Activated naive CD4-positive, alpha-beta T cell treated with anti-CD3 and anti-CD28 coated beads, Interleukin-2, amount 10 ng/mL, durations not matched to agents 7 days and 5 days (primary cell): ENCODE measurements around the gene TEX53.

ENCODE experiments used
- CTCF ChIA-PET: fragments of 350-600 bp; sonication (Branson Sonifier 250); formaldehyde crosslinking; loops from one replicate; lab custom pipeline; 2021; ENCODE audit warnings: antibody characterized with exemption; lab: Charles Lee
- DNase-seq: peaks from one replicate; pipeline ENCODE4 v3.0.0-alpha.2; 2020
- H3K27ac Mint-ChIP-seq: one replicate; pipeline ENCODE4 v1.8.0; 2021; ENCODE audit warnings: mild to moderate bottlenecking, moderate library complexity, mixed read lengths
- H3K27me3 Mint-ChIP-seq: one replicate; pipeline ENCODE4 v1.8.0; 2021; ENCODE audit warnings: mild to moderate bottlenecking, mixed read lengths
- H3K36me3 Mint-ChIP-seq: one replicate; pipeline ENCODE4 v1.8.0; 2021; ENCODE audit warnings: mixed read lengths
- H3K4me1 Mint-ChIP-seq: one replicate; pipeline ENCODE4 v1.8.0; 2021; ENCODE audit warnings: mixed read lengths
- H3K4me3 Mint-ChIP-seq: one replicate; pipeline ENCODE4 v1.8.0; 2021; ENCODE audit warnings: mild to moderate bottlenecking, moderate library complexity, mixed read lengths
- H3K9me3 Mint-ChIP-seq: one replicate; pipeline ENCODE4 v1.8.0; 2021; ENCODE audit warnings: mixed read lengths

The TEX53 gene

DNA sequence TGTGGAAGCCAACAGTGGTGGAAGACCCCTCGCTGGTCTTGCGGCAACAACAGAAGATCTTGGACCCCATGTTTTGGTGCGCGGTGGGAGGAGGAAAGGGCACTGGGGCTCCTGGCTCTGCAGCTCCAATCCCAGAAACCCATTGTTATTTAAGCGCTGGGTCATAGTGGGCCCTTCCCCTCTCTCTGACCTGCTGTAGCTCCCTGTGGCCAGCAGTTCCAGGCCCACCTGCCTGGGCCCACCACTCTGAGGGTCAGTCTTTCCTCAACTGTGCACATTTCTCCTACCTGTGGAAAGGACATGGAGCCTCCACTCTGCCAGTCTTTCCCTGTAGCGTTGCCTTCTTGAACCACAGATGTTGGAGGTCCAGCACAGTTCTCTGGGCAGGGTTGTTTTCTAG is at the start of gene TEX53:
Gene TEX53, minus strand, starts transcription at position 101 of the 400 bp plus-strand sequence. Its CDS starts 31 bp downstream, at position 70.
- H3K4me1 Mint-ChIP-seq, result peaks cover 17% of the 10 kb centered on the region
- CTCF ChIA-PET, result no interaction called here
- no peaks in the 10 kb centered on the region for H3K36me3 Mint-ChIP-seq
- H3K27me3 Mint-ChIP-seq, result peaks cover 12% of the 10 kb centered on the region
- no peak within 1 kb of the TSS for H3K27ac Mint-ChIP-seq
- DNase-seq, result no peak
- no peak within 1 kb of the TSS for H3K4me3 Mint-ChIP-seq
- no peaks in the 10 kb centered on the region for H3K9me3 Mint-ChIP-seq

DNA sequence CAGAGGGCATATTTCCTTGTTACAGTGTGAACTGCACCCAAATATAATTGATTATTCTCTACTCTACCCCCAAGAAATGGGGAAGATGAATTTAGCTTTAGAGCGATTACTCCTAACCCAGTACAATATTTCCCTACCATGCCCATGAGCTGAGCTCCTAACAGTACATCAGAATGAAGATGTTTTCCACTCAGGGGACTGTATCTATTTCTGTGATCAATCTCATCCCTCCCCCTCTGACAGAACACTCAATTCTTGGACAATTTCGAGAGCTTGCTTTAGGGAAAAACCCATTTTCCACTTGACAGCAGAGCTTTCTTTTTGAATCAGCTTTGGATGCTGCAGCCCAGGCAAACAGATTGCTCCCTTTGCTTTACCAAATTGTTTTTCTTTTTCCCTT is 49.1 kb upstream of the TEX53 start:
- Mint-ChIP-seq H3K27ac (no peak overlapping the region), H3K4me1 (peaks cover 62% of the 10 kb centered on the region), H3K9me3 (peaks cover 9% of the 10 kb centered on the region), H3K36me3 (peaks cover 29% of the 10 kb centered on the region), H3K4me3 (no peak overlapping the region), H3K27me3 (peaks cover 5% of the 10 kb centered on the region)
- DNase-seq, result no peak
- CTCF ChIA-PET, result interaction anchor here (1.0 to 2.7 kb wide), 6 partner anchors 9 to 31 kb away, joined by 3 to 12 read pairs (median 4); no protein-coding TSS in a partner anchor

DNA sequence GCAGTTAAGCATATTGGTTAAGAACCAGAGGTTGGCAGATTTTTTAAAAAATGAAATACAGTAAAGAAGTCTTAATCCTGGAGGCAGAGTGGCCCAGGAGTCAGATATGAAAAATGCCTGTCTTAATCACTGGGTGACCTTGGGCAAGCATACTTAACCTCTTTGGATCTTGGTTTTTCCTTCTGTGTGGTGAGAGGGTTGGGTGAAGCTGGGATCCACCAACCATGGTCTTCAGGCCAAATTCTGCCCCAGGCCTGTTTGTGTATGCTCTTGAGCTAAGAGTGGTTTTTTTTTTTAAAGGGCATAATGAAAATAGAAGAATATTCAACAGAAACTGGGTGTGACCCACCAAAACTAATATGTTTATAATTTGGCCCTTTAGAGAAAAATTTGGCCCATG is 44.4 kb upstream of the TEX53 start:
- no peak overlapping the region for H3K4me3 Mint-ChIP-seq
- CTCF ChIA-PET, result no interaction called here
- H3K36me3 Mint-ChIP-seq, result peaks cover 39% of the 10 kb centered on the region
- peaks cover 13% of the 10 kb centered on the region for H3K9me3 Mint-ChIP-seq
- no peak overlapping the region for H3K27ac Mint-ChIP-seq
- peaks cover 57% of the 10 kb centered on the region for H3K4me1 Mint-ChIP-seq
- DNase-seq, result no peak
- peaks cover 5% of the 10 kb centered on the region for H3K27me3 Mint-ChIP-seq

DNA sequence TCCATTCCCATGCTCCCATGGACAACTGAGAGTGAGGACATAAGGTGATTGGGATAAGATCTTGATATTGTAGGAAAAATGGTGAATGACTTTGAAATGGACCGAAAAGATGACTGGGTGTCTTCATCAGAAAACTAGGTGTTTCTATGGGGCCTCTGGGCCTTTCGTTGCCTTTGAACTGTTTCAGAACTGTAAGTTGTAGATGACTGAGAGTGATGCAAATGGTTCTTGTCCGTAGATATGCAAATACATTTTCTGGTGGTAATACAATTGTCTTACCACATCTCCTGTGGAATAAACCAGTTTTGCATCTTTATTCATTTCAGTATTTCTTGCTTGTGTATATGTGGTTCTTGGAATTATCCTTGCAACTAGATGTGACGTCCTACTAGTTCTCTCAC is 40.3 kb upstream of the TEX53 start:
- no peak for DNase-seq
- peak overlapping the region; percentile 0 for H3K4me3 Mint-ChIP-seq
- peaks cover 82% of the 10 kb centered on the region for H3K4me1 Mint-ChIP-seq
- H3K36me3 Mint-ChIP-seq, result peaks cover 45% of the 10 kb centered on the region
- no peaks in the 10 kb centered on the region for H3K27me3 Mint-ChIP-seq
- CTCF ChIA-PET, result interaction anchor here (1.0 to 9.0 kb wide), 6 partner anchors 9 to 292 kb away, joined by 3 to 59 read pairs (median 4); partner anchors contain the start of gene TEX48
- peak overlapping the region; percentile 100 for H3K27ac Mint-ChIP-seq
- peaks cover 15% of the 10 kb centered on the region for H3K9me3 Mint-ChIP-seq

DNA sequence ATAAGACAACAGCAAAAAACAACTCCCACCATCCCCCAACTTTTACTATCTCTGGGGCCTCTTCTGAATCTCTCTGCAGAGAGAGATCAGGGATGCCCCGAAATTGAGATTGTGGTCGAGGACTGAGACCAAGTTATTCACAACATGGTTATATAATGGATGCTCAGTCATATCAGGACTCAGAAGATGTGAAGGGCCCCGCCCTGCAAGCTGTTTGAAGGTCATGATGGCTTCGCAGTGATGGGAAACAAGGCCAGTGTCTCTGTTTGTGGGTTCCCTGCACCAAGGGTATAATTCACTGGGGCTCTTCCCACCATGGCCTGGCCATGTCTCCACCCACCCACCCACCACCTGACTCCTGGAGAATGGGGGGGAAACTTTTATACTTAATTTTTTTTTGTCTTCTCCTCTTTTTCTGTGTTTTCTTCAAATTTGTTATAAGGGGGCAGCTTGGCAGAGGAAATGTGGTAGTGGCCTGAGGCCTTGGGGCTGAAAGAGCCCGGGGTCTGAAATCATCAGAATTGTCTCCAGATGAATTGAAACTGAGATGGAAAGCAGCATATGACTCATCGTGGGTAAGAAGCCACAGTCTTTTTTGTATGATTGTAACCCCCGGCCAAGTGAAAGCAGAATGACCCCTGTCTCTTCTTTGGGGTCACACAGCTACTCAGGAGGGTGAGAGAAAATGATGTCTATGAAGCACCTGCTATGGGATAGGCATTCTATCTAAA is 39.4 kb upstream of the TEX53 start:
- CTCF ChIA-PET, result interaction anchor here (0.7 to 9.0 kb wide), 6 partner anchors 10 to 232 kb away, joined by 3 to 59 read pairs (median 4); partner anchors contain the start of gene TEX48
- Mint-ChIP-seq H3K27ac (peak overlapping the region; percentile 100), H3K36me3 (peaks cover 46% of the 10 kb centered on the region), H3K4me3 (peak overlapping the region; percentile 45), H3K9me3 (peaks cover 15% of the 10 kb centered on the region), H3K4me1 (peaks cover 90% of the 10 kb centered on the region), H3K27me3 (no peaks in the 10 kb centered on the region)
- DNase-seq, result peak; percentile 82

DNA sequence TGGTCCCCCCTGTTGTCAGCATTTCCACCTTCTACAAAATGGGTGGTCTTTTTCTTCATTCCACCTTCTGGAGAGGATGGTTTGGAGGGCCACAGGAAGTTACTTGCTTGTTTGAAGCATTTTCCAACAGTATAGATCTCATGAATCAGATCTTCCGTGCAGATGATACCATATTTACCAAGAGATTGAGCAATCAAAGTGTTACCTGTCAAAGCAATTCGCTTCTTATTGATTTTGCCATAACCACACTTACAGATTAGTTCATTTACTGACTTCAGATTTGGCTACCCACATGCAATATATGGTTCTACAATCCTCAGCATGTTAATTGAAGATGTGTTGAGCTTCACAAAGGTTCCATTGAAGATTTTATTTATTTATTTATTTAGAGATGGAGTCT is 38.3 kb upstream of the TEX53 start:
- H3K36me3 Mint-ChIP-seq, result peaks cover 39% of the 10 kb centered on the region
- DNase-seq, result no peak
- peaks cover 93% of the 10 kb centered on the region for H3K4me1 Mint-ChIP-seq
- no peak overlapping the region for H3K4me3 Mint-ChIP-seq
- H3K9me3 Mint-ChIP-seq, result peaks cover 15% of the 10 kb centered on the region
- H3K27me3 Mint-ChIP-seq, result no peaks in the 10 kb centered on the region
- H3K27ac Mint-ChIP-seq, result peak overlapping the region; percentile 100
- CTCF ChIA-PET, result interaction anchor here (0.7 to 9.0 kb wide), 4 partner anchors 14 to 233 kb away, joined by 3 to 59 read pairs (median 6); partner anchors contain the start of gene TEX48

DNA sequence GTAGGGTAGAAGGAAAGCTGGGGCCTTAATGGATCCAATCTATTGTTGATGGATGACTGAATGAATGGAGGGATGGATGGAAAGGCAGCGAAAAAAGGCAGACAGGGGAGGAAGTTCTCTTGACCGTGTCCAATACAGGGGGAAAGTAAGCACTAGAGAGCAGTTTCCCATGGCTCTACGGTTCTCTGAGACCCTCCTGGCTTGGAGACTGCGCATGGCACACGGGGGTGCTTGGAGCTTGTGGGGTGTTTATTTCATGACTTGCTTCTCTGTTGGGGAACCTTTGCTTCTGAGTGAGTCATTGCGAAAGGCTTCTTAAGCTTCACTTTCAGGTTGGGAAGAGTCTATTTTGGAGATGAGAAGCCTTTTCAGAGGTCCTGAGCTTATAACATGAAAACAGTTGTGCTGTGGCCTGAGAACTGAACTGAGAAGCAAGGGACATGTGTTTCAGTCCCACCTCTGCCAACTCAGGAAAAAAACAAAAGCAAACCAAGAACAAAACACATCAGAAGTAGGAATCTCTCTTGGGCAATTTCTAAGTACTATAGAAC is 37.2 kb upstream of the TEX53 start:
- Mint-ChIP-seq H3K27me3 (no peaks in the 10 kb centered on the region), H3K9me3 (peaks cover 18% of the 10 kb centered on the region), H3K4me3 (no peak overlapping the region), H3K27ac (peak overlapping the region; percentile 92), H3K4me1 (peaks cover 96% of the 10 kb centered on the region), H3K36me3 (peaks cover 36% of the 10 kb centered on the region)
- CTCF ChIA-PET, result interaction anchor here (0.9 to 9.0 kb wide), 6 partner anchors 10 to 234 kb away, joined by 3 to 59 read pairs (median 4); partner anchors contain the start of gene TEX48
- peak; percentile 46 for DNase-seq

DNA sequence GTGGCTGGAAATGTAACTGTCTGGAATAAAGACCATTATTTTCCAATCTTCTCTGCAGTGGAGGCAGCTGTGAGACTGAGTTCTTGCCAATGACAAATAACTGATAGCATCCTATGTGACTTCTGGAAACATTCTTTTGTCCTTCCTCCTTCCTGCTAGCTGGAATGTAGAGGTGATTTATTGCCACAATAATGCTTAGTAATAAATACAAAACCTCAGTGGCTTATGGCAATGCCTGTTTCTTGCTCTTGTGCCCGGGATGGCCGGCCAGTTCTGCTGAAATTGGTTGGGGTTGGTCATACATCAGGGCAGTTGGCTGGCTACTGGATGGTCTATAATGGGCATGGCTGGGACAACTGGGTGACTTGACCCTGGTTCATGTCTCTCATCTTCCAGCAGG is 36.5 kb upstream of the TEX53 start:
- H3K36me3 Mint-ChIP-seq, result peaks cover 33% of the 10 kb centered on the region

DNA sequence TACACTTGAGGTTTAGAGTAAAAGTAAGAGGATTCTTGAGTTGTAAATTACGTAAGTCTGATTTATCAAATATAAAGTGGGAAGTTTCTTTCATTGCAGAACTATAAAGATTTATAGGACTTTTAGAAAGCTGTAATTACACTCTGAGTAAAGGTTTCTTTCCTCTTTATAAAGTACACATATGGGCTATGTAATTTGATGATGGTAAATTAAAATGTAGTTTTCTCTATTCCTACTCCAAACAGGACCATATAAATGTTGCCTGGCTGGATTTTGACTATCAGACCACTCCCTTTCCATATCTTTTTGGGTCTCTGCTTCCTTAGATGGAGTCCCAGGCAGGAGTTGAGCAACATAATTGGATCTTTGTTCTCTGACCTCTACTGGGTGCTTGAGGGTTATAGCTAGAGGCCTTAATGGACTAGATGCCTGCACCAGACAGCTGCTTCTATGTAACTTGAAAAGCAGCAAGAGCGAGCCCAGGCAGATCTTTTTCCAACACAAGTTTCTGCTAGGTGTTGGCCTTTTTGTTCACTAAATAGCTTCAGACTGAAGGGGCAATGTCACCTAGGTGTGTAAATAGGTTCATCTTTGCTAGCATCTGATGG is 35.7 kb upstream of the TEX53 start:
- no peak for DNase-seq
- Mint-ChIP-seq H3K9me3 (peaks cover 17% of the 10 kb centered on the region), H3K4me3 (no peak overlapping the region), H3K36me3 (peaks cover 39% of the 10 kb centered on the region), H3K4me1 (peaks cover 98% of the 10 kb centered on the region), H3K27me3 (no peaks in the 10 kb centered on the region), H3K27ac (peak overlapping the region; percentile 96)
- CTCF ChIA-PET, result interaction anchor here (0.8 to 9.0 kb wide), 8 partner anchors 11 to 235 kb away, joined by 3 to 59 read pairs (median 6); partner anchors contain the start of gene TEX48

More for the DNA sequence above, 36.5 kb upstream of the TEX53 start:
- peak overlapping the region; percentile 92 for H3K27ac Mint-ChIP-seq
- no peak for DNase-seq
- H3K9me3 Mint-ChIP-seq, result peaks cover 16% of the 10 kb centered on the region
- CTCF ChIA-PET, result interaction anchor here (0.8 to 9.0 kb wide), 6 partner anchors 12 to 235 kb away, joined by 3 to 59 read pairs (median 4); partner anchors contain the start of gene TEX48
- H3K27me3 Mint-ChIP-seq, result no peaks in the 10 kb centered on the region
- H3K4me1 Mint-ChIP-seq, result peaks cover 96% of the 10 kb centered on the region
- no peak overlapping the region for H3K4me3 Mint-ChIP-seq

DNA sequence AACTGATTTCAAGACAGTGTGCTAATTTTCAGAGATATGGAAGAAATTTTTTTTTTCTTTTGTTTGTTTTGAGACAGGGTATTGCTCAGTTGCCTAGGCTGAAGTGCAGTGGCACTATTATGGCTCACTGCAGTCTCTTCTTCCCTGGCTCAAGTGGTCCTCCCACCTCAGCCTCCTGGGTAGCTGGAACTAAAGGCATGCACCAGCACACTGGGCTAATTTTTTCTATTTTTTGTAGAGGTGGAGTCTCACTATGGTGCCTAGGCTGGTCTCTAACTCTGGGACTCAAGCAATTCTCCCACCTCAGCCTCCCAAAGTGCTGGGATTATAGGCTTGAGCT is 34.3 kb upstream of the TEX53 start:
- no peak for DNase-seq
- Mint-ChIP-seq H3K36me3 (peaks cover 41% of the 10 kb centered on the region), H3K9me3 (peaks cover 18% of the 10 kb centered on the region), H3K27ac (peak overlapping the region; percentile 96), H3K4me3 (no peak overlapping the region), H3K27me3 (no peaks in the 10 kb centered on the region), H3K4me1 (peaks cover 97% of the 10 kb centered on the region)
- CTCF ChIA-PET, result interaction anchor here (0.9 to 9.0 kb wide), 8 partner anchors 10 to 237 kb away, joined by 3 to 59 read pairs (median 8); partner anchors contain the start of genes TEX48 and TNFSF8

DNA sequence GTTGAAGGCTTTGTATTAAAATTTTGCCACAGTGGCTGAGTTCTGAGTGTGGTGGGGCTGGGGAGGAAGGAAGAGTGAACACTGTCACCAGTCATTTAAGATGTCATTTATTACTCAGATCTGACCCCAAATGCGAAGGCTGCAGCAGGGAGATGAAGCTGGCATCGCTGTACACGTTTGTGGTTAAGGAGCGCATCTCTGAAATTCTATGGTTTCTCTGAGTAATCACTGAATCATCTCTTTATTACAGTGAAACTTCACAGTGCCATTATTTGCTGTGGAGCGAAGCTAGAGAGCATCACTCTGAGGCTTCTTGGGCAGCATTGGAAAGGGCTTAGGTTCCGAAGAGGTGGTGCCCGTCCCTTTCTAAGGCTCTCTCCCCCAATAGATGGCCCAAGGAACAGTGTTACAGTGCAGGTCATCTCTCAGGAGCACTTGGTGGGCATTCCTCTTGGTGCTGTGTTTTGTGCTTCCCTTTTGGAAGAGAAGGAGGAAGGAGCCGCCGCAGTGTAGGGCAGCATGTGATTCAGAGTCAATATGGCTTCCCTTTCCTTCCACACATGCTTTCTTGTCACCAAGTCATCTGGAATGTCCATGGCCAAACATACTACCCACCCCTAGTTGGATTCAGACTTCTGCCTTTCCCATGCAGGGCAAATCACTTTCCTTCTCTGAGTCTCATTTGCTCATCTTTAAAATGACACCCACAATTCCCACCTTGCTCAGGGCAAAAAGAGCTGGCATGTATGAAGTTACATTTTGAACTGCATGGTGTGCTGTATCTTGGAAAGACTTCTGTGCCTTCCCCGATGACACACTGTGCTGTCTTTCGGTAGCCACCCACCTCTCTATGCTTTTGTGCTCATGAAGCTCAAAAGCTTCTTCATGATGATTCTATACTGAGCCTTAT is 33.7 kb upstream of the TEX53 start:
- H3K9me3 Mint-ChIP-seq, result peaks cover 20% of the 10 kb centered on the region
- CTCF ChIA-PET, result interaction anchor here (0.7 to 9.0 kb wide), 16 partner anchors 9 to 299 kb away, joined by 3 to 59 read pairs (median 4); partner anchors contain the start of genes TEX48 and TNFSF8
- H3K27me3 Mint-ChIP-seq, result no peaks in the 10 kb centered on the region
- H3K4me3 Mint-ChIP-seq, result peak overlapping the region; percentile 42
- peaks cover 44% of the 10 kb centered on the region for H3K36me3 Mint-ChIP-seq
- H3K4me1 Mint-ChIP-seq, result peaks cover 97% of the 10 kb centered on the region
- peak; percentile 82 for DNase-seq
- peak overlapping the region; percentile 96 for H3K27ac Mint-ChIP-seq

DNA sequence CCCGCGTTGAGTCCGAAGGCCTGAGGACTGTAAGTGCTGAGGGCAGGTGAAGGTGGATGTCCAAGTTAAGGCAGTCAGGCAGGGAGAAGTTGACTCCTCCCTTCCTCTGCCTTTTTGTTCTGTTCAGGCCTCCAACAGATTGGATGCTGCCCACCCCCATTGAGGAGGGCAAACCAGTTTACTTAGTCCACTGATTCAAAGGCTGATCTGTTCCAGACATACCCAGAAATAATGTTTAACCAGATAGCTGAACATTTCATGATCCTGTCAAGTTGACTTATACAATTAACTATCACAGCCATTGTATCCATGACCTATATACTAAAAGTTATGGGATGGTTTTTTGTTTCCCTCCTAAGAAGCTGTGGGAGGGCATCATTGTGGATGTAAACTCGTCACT is 32.7 kb upstream of the TEX53 start:
- Mint-ChIP-seq H3K36me3 (peaks cover 47% of the 10 kb centered on the region), H3K4me3 (no peak overlapping the region), H3K27ac (peak overlapping the region; percentile 96), H3K9me3 (peaks cover 23% of the 10 kb centered on the region), H3K4me1 (peaks cover 99% of the 10 kb centered on the region), H3K27me3 (no peaks in the 10 kb centered on the region)
- no peak for DNase-seq
- CTCF ChIA-PET, result interaction anchor here (0.8 to 9.0 kb wide), 9 partner anchors 8 to 285 kb away, joined by 3 to 59 read pairs (median 8); partner anchors contain the start of genes TEX48 and TNFSF8

DNA sequence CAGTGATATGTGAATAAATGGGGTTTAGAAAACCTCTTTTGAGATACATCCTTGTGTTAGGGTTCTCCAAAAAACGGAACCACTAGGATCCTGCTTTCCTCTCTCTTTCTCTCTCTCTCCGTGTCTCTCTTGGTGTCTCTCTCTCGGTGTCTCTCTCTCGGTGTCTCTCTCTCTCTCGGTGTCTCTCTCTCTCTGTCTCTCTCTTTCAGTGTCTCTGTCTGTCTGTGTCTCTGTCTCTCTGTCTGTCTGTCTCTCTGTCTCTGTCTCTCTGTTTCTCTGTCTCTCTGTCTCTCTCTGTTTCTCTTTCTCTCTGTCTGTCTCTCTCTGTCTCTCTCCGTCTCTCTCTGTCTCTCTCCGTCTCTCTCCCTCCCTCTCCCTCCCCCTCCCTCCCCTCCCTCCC is 32.2 kb upstream of the TEX53 start:
- Mint-ChIP-seq H3K9me3 (peaks cover 23% of the 10 kb centered on the region), H3K27ac (peak overlapping the region; percentile 96), H3K4me1 (peaks cover 94% of the 10 kb centered on the region), H3K36me3 (peaks cover 46% of the 10 kb centered on the region), H3K27me3 (no peaks in the 10 kb centered on the region), H3K4me3 (no peak overlapping the region)
- DNase-seq, result no peak
- CTCF ChIA-PET, result interaction anchor here (1.3 to 9.0 kb wide), 8 partner anchors 8 to 300 kb away, joined by 3 to 59 read pairs (median 5); partner anchors contain the start of genes TEX48 and TNFSF8
